Lower leg skin (tissue), 4 donors: ENCODE results near the gene SRGN. TPM values are rescaled to one million over a fixed set of nuclear protein-coding genes. Genes with fewer than 3 reads are reported as not detected.
A peak's percentile ranks its signal among the peaks of the same experiment; 100 is the strongest.

Experiments used
- DNase-seq, 2 donors: peaks; one replicate each; pipeline ENCODE4 v3.0.0-alpha.2; 2019; ENCODE audit warnings: low spot score in 2 of 2
- H3K4me3 ChIP-seq: fragments of 200-600 bp; sonication (generic); 2 replicates; pipeline ENCODE4 v1.5.1; 2017; ENCODE audit warnings: mild to moderate bottlenecking, low read depth; ENCODE audit not compliant: poor library complexity, severe bottlenecking
- POLR2A ChIP-seq, 2 donors: fragments of 450-650 bp; IDR thresholded peaks; one replicate each; pipeline ENCODE4 v1.6.1; 2016 to 2017; ENCODE audit warnings: antibody characterized with exemption in 2 of 2, mild to moderate bottlenecking in 1 of 2, moderate library complexity in 1 of 2
- WGBS, 2 donors: methylation state at CpG; one replicate each; pipeline ENCODE4 v1.1.5; 2018; 5-methylcytosine and 5-hydroxymethylcytosine counted together
- intact Hi-C: fragments of 100-400 bp; cut with DNase I; formaldehyde crosslinking; loops from one replicate; pipeline ENCODE4 v1.15.0; 2023; ENCODE audit warnings: low total_unique reads
- total RNA-seq, 4 donors: library from RNA; depleted of rRNA; stranded (reverse); fragments of >200 nt; gene quantifications; one replicate each; pipeline ENCODE4 v1.1.0, GENCODE V29; 2016
- TF ChIP-seq, protein P1 (sequence below), 3 donors: fragments of 450-650 bp; IDR thresholded peaks; one replicate each; pipeline ENCODE4 v1.5.1; 2016; ENCODE audit warnings: antibody characterized with exemption in 3 of 3, mild to moderate bottlenecking in 3 of 3, moderate library complexity in 2 of 3

SRGN gene
- total RNA-seq, 4 donors from 2014 or later, result 20.6 to 39.6 (median 24.1) TPM

DNA sequence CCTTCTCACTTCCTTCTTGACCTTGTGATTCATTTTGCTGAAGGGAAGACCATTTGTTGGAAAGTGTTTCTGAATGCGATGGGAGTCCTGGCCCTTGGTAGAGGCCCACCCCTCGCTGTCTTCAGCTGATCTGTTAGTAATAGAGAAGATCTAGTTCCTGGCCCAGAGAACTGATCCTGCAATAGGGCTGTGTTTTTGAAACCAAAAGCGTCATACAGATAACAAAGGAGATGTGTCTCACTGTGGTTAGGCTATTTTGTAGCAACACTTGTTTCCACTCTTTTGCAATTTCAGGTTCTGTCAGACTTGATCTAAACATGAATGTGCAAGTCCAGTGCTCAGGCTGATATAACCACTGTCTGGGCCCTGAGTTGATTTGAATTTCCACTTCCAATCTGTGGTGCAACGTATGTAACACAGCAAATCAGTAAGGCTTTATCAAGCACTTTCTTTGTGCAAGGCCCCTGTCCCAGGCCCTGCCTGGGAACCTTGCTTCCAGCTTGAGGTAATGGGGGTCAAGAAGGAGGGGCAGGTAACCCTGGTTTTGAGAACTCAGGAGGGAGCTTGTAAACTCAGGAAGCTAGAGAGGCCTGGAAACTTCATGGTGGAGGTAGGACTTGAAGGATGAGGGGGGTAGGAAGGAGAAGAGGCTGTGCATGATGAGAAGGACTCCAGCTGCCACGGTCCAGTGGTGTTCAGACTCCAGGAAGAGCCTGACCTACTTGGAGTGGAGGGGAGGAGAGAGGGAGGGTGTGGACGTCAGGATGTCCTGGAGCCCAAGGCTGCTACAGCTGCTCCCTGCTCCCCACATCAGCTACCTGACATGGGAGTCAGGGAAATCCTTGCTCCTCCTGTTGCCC lies 42.2 kb upstream of the SRGN start:
- TF ChIP-seq, protein P1, sequence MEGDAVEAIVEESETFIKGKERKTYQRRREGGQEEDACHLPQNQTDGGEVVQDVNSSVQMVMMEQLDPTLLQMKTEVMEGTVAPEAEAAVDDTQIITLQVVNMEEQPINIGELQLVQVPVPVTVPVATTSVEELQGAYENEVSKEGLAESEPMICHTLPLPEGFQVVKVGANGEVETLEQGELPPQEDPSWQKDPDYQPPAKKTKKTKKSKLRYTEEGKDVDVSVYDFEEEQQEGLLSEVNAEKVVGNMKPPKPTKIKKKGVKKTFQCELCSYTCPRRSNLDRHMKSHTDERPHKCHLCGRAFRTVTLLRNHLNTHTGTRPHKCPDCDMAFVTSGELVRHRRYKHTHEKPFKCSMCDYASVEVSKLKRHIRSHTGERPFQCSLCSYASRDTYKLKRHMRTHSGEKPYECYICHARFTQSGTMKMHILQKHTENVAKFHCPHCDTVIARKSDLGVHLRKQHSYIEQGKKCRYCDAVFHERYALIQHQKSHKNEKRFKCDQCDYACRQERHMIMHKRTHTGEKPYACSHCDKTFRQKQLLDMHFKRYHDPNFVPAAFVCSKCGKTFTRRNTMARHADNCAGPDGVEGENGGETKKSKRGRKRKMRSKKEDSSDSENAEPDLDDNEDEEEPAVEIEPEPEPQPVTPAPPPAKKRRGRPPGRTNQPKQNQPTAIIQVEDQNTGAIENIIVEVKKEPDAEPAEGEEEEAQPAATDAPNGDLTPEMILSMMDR (IDR thresholded peaks at IDR 0.05), result no peak
- H3K4me3 ChIP-seq, result no peak overlapping the region
- no peak for DNase-seq
- WGBS, 2 donors, result 62 to 69% methylated on average over 6 of the region's 6 CpGs
- intact Hi-C loops, result no loop called here

DNA sequence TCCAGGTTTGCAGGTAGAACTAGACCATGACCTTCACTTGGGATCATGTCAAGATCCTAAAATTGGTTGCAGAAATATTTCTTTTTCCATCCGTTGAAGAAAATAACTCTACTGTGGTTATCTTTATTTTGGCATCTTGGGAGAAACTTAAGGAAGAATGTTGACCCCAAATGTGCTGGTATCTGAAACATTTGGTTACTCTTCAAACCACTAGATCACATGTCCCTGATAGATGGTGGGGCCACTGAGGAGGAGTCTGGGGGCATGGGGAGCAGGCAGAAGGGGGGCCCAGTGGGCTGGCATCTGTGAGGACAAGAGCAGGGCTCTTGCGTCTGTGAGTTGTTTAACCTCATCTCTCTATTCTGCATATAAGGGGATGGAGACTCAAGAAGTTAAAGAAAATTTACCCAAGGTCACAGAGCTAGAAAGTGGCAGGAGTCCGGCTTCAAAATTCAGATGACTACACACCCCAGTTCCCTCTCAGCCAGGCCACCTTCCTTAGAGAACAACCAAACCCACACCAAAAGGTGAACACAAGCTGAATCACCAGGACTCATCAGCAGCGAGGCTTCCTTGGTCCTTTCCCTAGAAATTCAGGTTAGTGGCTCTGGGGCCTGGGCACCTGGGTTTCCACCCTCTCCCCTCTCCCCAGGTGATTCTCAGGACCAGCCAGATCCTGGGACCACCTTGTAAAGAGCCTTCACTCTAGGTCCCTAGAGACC lies 40.6 kb upstream of the SRGN start:
- WGBS, 2 donors, result 78 to 88% methylated on average over 4 of the region's 4 CpGs
- H3K4me3 ChIP-seq, result no peak overlapping the region
- TF ChIP-seq, protein P1 (IDR thresholded peaks at IDR 0.05), result no peak
- TF ChIP-seq POLR2A (IDR thresholded peaks at IDR 0.05), result no peak
- intact Hi-C loops, result no loop called here
- no peak for DNase-seq

DNA sequence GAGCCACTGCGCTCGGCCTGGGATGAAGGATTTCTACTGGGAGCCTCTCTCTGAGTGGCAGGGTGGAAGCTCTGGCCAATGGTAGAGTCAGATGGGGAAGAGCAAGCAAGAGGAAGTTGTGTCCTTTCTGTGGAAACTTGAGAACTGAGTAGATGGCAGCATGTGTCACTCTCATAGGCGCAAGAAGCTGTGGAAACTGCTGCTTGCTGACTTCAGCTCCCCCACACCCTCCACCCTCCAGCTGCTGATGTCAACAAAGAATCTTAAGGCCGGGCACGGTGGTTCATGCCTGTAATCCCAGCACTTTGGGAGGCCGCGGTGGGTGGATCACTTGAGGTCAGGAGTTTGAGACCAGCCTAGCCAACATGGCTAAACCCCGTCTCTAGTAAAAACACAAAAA lies 39.8 kb upstream of the SRGN start:
- 67 to 70% methylated on average over 8 of the region's 8 CpGs for WGBS, 2 donors
- peak; percentile 36 to 87 for DNase-seq
- H3K4me3 ChIP-seq, result no peak overlapping the region
- TF ChIP-seq POLR2A (IDR thresholded peaks at IDR 0.05), result no peak
- TF ChIP-seq, protein P1 (IDR thresholded peaks at IDR 0.05), result no peak
- intact Hi-C loops, result no loop called here

DNA sequence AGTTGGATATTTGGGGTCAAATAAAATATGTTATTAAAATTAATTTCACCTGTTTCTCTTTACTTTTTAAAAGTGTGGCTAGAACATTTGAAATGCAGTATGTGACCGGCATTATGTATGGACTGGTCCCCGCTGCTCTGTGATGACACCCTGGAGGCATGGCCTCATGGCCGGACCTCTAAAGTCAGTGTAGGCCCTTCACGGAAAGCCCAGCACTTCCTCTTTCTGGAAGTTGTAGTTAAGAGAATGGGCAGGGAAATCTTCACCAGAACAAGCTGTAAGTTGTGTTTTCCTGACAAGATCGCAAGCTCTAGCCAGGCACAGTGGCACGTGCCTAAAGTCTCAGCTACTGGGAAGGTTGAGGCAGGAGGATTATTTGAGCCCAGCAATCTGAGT lies 38.3 kb upstream of the SRGN start:
- no peak for DNase-seq
- intact Hi-C loops, result no loop called here
- 78% methylated on average over 6 of the region's 6 CpGs for WGBS, 2 donors
- TF ChIP-seq POLR2A (IDR thresholded peaks at IDR 0.05), result no peak
- TF ChIP-seq, protein P1 (IDR thresholded peaks at IDR 0.05), result no peak
- H3K4me3 ChIP-seq, result no peak overlapping the region

DNA sequence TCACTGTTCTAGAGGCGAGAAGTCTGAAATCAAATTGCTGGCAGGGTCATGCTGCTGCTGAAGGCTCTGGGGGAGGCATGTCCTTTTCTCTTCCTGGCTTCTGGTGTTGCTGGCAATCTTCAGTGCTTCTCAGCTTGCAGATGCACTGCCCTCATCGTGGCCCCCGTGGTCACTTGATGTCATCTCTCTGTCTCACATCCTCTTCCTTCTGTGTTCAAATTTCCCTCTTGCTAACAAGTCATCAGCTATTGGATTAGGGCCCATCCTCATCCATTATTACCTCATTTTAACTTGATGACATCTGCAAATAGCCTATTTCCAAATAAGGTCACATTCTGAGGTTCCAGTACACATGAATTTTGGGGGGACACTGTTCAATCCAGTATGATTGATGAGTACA lies 36.6 kb upstream of the SRGN start:
- intact Hi-C loops, result no loop called here
- TF ChIP-seq POLR2A (IDR thresholded peaks at IDR 0.05), result no peak
- TF ChIP-seq, protein P1 (IDR thresholded peaks at IDR 0.05), result no peak
- WGBS, 2 donors, result 57 to 68% methylated on average over 3 of the region's 3 CpGs
- DNase-seq, result peak in 1 of 2 donors; percentile 44
- H3K4me3 ChIP-seq, result no peak overlapping the region
